ENCODE data around the gene HNRNPH2.
A peak's percentile ranks its signal among the peaks of the same experiment; 100 is the strongest.

HNRNPH2 gene

GRCh38 chrX:101362757-101363156, 45.3 kb upstream of the HNRNPH2 start:
- no peaks in the 10 kb centered on the region for H3K79me1 ChIP-seq (ENCODE audit: low read length)
- H2BK5ac ChIP-seq (ENCODE audit: low read depth, low read length, poor library complexity) = no peak overlapping the region
- H4K12ac ChIP-seq (ENCODE audit: low read depth, low read length) = no peak overlapping the region
- no peaks in the 10 kb centered on the region for H3K36me3 ChIP-seq (ENCODE audit: control insufficient read depth in 1 of 2, insufficient read depth in 2 of 2, low read length in 2 of 2)
- H3K4me3 ChIP-seq (ENCODE audit: low read depth, low read length) = no peak overlapping the region
- no peak overlapping the region for H3K18ac ChIP-seq (ENCODE audit: low read length)
- no peaks in the 10 kb centered on the region for H3K27me3 ChIP-seq (ENCODE audit: insufficient read depth, low read length)
- no peak overlapping the region for H3K23ac ChIP-seq (ENCODE audit: low read length)
- H3K79me2 ChIP-seq (ENCODE audit: control insufficient read depth, insufficient read depth, low read length, poor library complexity) = no peaks in the 10 kb centered on the region
- peak; percentile 13 to 59 for DNase-seq
- H4K91ac ChIP-seq (ENCODE audit: low read depth, low read length) = no peak overlapping the region
- H3K14ac ChIP-seq (ENCODE audit: low read length) = no peak overlapping the region
- no peak overlapping the region for H3K4me2 ChIP-seq (ENCODE audit: low read length)
- no peak overlapping the region for H3K27ac ChIP-seq (ENCODE audit: low read depth, low read length)
- no peak overlapping the region for H3K9ac ChIP-seq (ENCODE audit: low read length)
- H2BK12ac ChIP-seq (ENCODE audit: low read length) = no peak overlapping the region
- H3K4me1 ChIP-seq (ENCODE audit: control insufficient read depth in 1 of 2, insufficient read depth in 2 of 2, low read length in 2 of 2) = no peaks in the 10 kb centered on the region
- H2AFZ ChIP-seq (ENCODE audit: insufficient read depth, low read length, poor library complexity) = no peak overlapping the region
- no peak overlapping the region for H2BK120ac ChIP-seq (ENCODE audit: insufficient read depth, low read length, poor library complexity)
- no peak overlapping the region for H3K4ac ChIP-seq (ENCODE audit: low read depth, low read length)
- no peak overlapping the region for H2AK5ac ChIP-seq (ENCODE audit: low read length)
- H4K8ac ChIP-seq (ENCODE audit: low read depth, low read length) = no peak overlapping the region
- no peaks in the 10 kb centered on the region for H3K9me3 ChIP-seq (ENCODE audit: insufficient read depth, low read depth, low read length)

DNA sequence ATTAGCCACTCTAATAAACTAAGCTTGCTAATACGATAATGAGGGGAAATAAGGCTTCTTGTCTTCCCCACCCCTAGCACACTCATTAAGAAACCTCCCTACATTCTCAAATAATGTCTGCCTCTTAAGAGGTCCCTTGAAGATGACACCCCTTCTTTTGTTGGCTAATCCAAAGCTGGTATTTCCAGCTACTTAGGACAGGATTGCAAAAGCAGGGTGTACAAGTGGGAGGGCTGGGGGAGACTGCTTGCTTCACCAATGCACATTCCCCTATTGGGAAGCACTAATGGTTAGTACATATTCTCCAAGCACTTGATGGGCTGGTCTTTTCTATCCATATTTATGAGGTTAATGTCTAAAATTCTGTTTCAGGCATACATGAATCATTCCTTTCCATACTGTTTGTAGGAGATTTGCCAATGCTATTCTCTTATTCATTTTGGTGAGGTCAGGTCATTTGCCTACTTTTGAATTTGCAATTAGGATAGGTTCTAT, 42.7 kb upstream of the HNRNPH2 start:
- no peak overlapping the region for H4K8ac ChIP-seq (ENCODE audit: low read depth, low read length)
- H2AK5ac ChIP-seq (ENCODE audit: low read length) = no peak overlapping the region
- H2BK5ac ChIP-seq (ENCODE audit: low read depth, low read length, poor library complexity) = no peak overlapping the region
- no peaks in the 10 kb centered on the region for H3K4me1 ChIP-seq (ENCODE audit: control insufficient read depth in 1 of 2, insufficient read depth in 2 of 2, low read length in 2 of 2)
- H3K4me3 ChIP-seq (ENCODE audit: low read depth, low read length) = no peak overlapping the region
- no peak overlapping the region for H3K14ac ChIP-seq (ENCODE audit: low read length)
- no peak overlapping the region for H3K27ac ChIP-seq (ENCODE audit: low read depth, low read length)
- no peaks in the 10 kb centered on the region for H3K9me3 ChIP-seq (ENCODE audit: insufficient read depth, low read depth, low read length)
- H2BK120ac ChIP-seq (ENCODE audit: insufficient read depth, low read length, poor library complexity) = no peak overlapping the region
- H3K4me2 ChIP-seq (ENCODE audit: low read length) = no peak overlapping the region
- H3K79me2 ChIP-seq (ENCODE audit: control insufficient read depth, insufficient read depth, low read length, poor library complexity) = no peaks in the 10 kb centered on the region
- no peak overlapping the region for H3K4ac ChIP-seq (ENCODE audit: low read depth, low read length)
- no peak overlapping the region for H4K91ac ChIP-seq (ENCODE audit: low read depth, low read length)
- no peak for DNase-seq
- H3K36me3 ChIP-seq (ENCODE audit: control insufficient read depth in 1 of 2, insufficient read depth in 2 of 2, low read length in 2 of 2) = no peaks in the 10 kb centered on the region
- no peaks in the 10 kb centered on the region for H3K79me1 ChIP-seq (ENCODE audit: low read length)
- no peak overlapping the region for H2AFZ ChIP-seq (ENCODE audit: insufficient read depth, low read length, poor library complexity)
- no peak overlapping the region for H4K12ac ChIP-seq (ENCODE audit: low read depth, low read length)
- H3K23ac ChIP-seq (ENCODE audit: low read length) = no peak overlapping the region
- no peaks in the 10 kb centered on the region for H3K27me3 ChIP-seq (ENCODE audit: insufficient read depth, low read length)
- no peak overlapping the region for H2BK12ac ChIP-seq (ENCODE audit: low read length)
- no peak overlapping the region for H3K9ac ChIP-seq (ENCODE audit: low read length)
- no CpG with 5 or more reads among the region's 1 CpG for WGBS (ENCODE audit: extremely low coverage, insufficient coverage, insufficient read length)
- H3K18ac ChIP-seq (ENCODE audit: low read length) = no peak overlapping the region

DNA sequence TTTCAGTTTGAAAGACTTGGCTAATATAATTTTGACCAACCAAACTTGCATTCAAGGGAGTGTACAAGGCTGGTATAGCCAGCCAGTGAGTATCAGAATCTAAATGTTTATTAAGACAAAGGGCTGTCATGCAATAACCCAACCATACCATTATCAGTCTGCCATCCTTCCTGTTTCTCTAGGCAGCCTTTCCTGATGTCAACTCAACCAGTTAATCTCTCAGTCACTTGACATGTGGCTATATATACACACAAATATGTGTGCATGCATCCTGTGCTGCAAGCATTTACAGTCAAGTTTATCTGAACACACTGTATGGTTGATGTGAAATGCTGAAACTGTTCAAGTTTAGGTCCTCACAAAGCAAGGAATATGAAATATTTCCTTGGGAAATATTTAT, 39.2 kb upstream of the HNRNPH2 start:
- Histone ChIP-seq H3K9ac (ENCODE audit: low read length) (no peak overlapping the region), H3K4me2 (ENCODE audit: low read length) (no peak overlapping the region), H3K27me3 (ENCODE audit: insufficient read depth, low read length) (no peaks in the 10 kb centered on the region), H2AK5ac (ENCODE audit: low read length) (no peak overlapping the region), H2BK12ac (ENCODE audit: low read length) (no peak overlapping the region), H3K79me1 (ENCODE audit: low read length) (no peaks in the 10 kb centered on the region), H2BK5ac (ENCODE audit: low read depth, low read length, poor library complexity) (no peak overlapping the region), H3K18ac (ENCODE audit: low read length) (no peak overlapping the region), H2AFZ (ENCODE audit: insufficient read depth, low read length, poor library complexity) (no peak overlapping the region), H3K4ac (ENCODE audit: low read depth, low read length) (no peak overlapping the region), H4K12ac (ENCODE audit: low read depth, low read length) (no peak overlapping the region), H3K4me3 (ENCODE audit: low read depth, low read length) (no peak overlapping the region), H3K14ac (ENCODE audit: low read length) (no peak overlapping the region), H3K23ac (ENCODE audit: low read length) (no peak overlapping the region), H3K9me3 (ENCODE audit: insufficient read depth, low read depth, low read length) (no peaks in the 10 kb centered on the region), H2BK120ac (ENCODE audit: insufficient read depth, low read length, poor library complexity) (no peak overlapping the region), H3K79me2 (ENCODE audit: control insufficient read depth, insufficient read depth, low read length, poor library complexity) (no peaks in the 10 kb centered on the region), H4K8ac (ENCODE audit: low read depth, low read length) (no peak overlapping the region), H3K27ac (ENCODE audit: low read depth, low read length) (no peak overlapping the region), H3K36me3 (ENCODE audit: control insufficient read depth in 1 of 2, insufficient read depth in 2 of 2, low read length in 2 of 2) (no peaks in the 10 kb centered on the region), H3K4me1 (ENCODE audit: control insufficient read depth in 1 of 2, insufficient read depth in 2 of 2, low read length in 2 of 2) (no peaks in the 10 kb centered on the region), H4K91ac (ENCODE audit: low read depth, low read length) (no peak overlapping the region)
- no peak for DNase-seq

DNA sequence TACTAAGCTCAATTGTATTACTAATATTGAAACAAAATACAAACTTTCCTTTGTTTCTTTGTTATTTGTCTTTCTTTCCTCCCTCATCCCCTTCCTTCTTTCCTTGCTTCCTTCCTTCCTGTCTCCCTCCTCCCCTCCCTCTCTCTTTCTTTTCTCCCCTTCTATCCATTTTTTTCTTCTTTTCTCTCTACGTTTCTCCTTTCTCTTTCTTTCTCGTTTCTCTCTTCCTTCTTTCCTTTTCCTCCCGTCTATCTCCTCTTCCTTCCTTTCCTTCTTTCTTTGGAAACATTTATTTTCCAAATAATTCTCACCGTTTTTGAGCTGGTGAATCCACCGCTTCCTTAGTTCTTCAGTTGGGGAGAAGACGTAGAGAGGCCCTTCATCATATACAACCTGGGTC, 38.3 kb upstream of the HNRNPH2 start:
- no peak for DNase-seq
- Histone ChIP-seq H3K9me3 (ENCODE audit: insufficient read depth, low read depth, low read length) (no peaks in the 10 kb centered on the region), H2AK5ac (ENCODE audit: low read length) (no peak overlapping the region), H2AFZ (ENCODE audit: insufficient read depth, low read length, poor library complexity) (no peak overlapping the region), H3K18ac (ENCODE audit: low read length) (no peak overlapping the region), H3K36me3 (ENCODE audit: control insufficient read depth in 1 of 2, insufficient read depth in 2 of 2, low read length in 2 of 2) (no peaks in the 10 kb centered on the region), H3K9ac (ENCODE audit: low read length) (no peak overlapping the region), H3K27me3 (ENCODE audit: insufficient read depth, low read length) (no peaks in the 10 kb centered on the region), H2BK12ac (ENCODE audit: low read length) (no peak overlapping the region), H3K4me2 (ENCODE audit: low read length) (no peak overlapping the region), H3K4ac (ENCODE audit: low read depth, low read length) (no peak overlapping the region), H3K14ac (ENCODE audit: low read length) (no peak overlapping the region), H2BK120ac (ENCODE audit: insufficient read depth, low read length, poor library complexity) (no peak overlapping the region), H4K8ac (ENCODE audit: low read depth, low read length) (no peak overlapping the region), H4K91ac (ENCODE audit: low read depth, low read length) (no peak overlapping the region), H3K79me2 (ENCODE audit: control insufficient read depth, insufficient read depth, low read length, poor library complexity) (no peaks in the 10 kb centered on the region), H3K4me1 (ENCODE audit: control insufficient read depth in 1 of 2, insufficient read depth in 2 of 2, low read length in 2 of 2) (no peaks in the 10 kb centered on the region), H4K12ac (ENCODE audit: low read depth, low read length) (no peak overlapping the region), H3K4me3 (ENCODE audit: low read depth, low read length) (no peak overlapping the region), H3K79me1 (ENCODE audit: low read length) (no peaks in the 10 kb centered on the region), H3K23ac (ENCODE audit: low read length) (no peak overlapping the region), H2BK5ac (ENCODE audit: low read depth, low read length, poor library complexity) (no peak overlapping the region), H3K27ac (ENCODE audit: low read depth, low read length) (no peak overlapping the region)
- WGBS (ENCODE audit: extremely low coverage, insufficient coverage, insufficient read length) = 98% methylated on average over 3 of the region's 6 CpGs
